K562 (cell line): Measurements from ENCODE around the gene USB1. TPM values are rescaled to one million over a fixed set of nuclear protein-coding genes. Genes with fewer than 3 reads are reported as not detected.

Experiments
- BCL6 ChIP-seq: fragments of 250-450 bp; sonication (Bioruptor Pico); IDR thresholded peaks from 2 replicates; pipeline ENCODE4 v1.4.0; 2020
- BDP1 ChIP-seq: IDR thresholded peaks from 3 replicates; pipeline ENCODE4 v1.6.1; 2011; ENCODE audit not compliant: insufficient read length, insufficient read depth
- KLF10 ChIP-seq: fragments of 250-450 bp; sonication (Bioruptor Pico); IDR thresholded peaks from 2 replicates; pipeline ENCODE4 v1.6.1; 2021; ENCODE audit warnings: matching md5 sums
- PURB ChIP-seq: sonication (generic); formaldehyde crosslinking; IDR thresholded peaks from 2 replicates; pipeline ENCODE4 v1.9.0; 2021; ENCODE audit warnings: low read depth, mild to moderate bottlenecking, missing genetic modification reagents
- RAD21 ChIP-seq, 2 experiments: fragments of 250-450 bp in 1 of 2; fragments of 450-650 bp in 1 of 2; sonication (Bioruptor Pico) in 1 of 2; formaldehyde crosslinking in 1 of 2; IDR thresholded peaks in 1 of 2; conservative IDR thresholded peaks in 1 of 2; 2 replicates each; pipeline versions ENCODE4 v1.4.0 to v1.8.0; 2020 to 2022; ENCODE audit warnings: mild to moderate bottlenecking in 2 of 2, moderate library complexity in 1 of 2
- RBBP5 ChIP-seq: fragments of 200-600 bp; sonication (generic); IDR thresholded peaks from 2 replicates; pipeline ENCODE4 v1.6.1; 2012; ENCODE audit warnings: borderline replicate concordance, mild to moderate bottlenecking, low read length, control low read depth, inconsistent platforms; ENCODE audit not compliant: insufficient read depth, poor library complexity, severe bottlenecking
- TAF1 ChIP-seq: IDR thresholded peaks from 2 replicates; pipeline ENCODE4 v1.6.1; 2011; ENCODE audit warnings: mild to moderate bottlenecking, low read length, moderate library complexity; ENCODE audit not compliant: insufficient read depth, control insufficient read depth, severe bottlenecking; ENCODE audit errors: extremely low read depth
- ZFP1 ChIP-seq: fragments of 450-650 bp; formaldehyde crosslinking; IDR thresholded peaks from 2 replicates; pipeline ENCODE4 v1.4.0; 2020; ENCODE audit warnings: mild to moderate bottlenecking, mixed read lengths
- ZNF507 ChIP-seq: conservative IDR thresholded peaks from 2 replicates; pipeline ENCODE4 v1.6.1; 2017; ENCODE audit warnings: missing genetic modification characterization, missing compliant biosample characterization
- ZNF583 ChIP-seq: fragments of 250-450 bp; sonication (Bioruptor Pico); IDR thresholded peaks from 2 replicates; pipeline ENCODE4 v1.4.0; 2020
- polyA plus RNA-seq, 8 experiments: library from polyadenylated mRNA; depleted of rRNA in 4 of 8; stranded (reverse) in 5 of 8; unstranded in 3 of 8; fragments of >200 nt; fragmentation: Nextera tagmentation in 2 of 8; fragmentation: Illumina TruSeq in 1 of 8; extraction: Ambion mirVana in 2 of 8; extraction: Trizol in 1 of 8; gene quantifications; 2 replicates each; pipeline versions ENCODE4 v1.2.1 to v1.2.3, GENCODE V29; 2011 to 2014; ENCODE audit warnings: inconsistent platforms in 1 of 8, missing spikeins in 1 of 8
- total RNA-seq, 7 experiments: library from RNA; depleted of rRNA in 6 of 7; stranded (reverse); fragments of >200 nt in 6 of 7; fragmentation: Illumina TruSeq in 2 of 7; extraction: Trizol in 2 of 7; gene quantifications; 2 replicates each; pipeline versions ENCODE4 v1.2.1 to v1.2.3, GENCODE V29; 2011 to 2021; ENCODE audit warnings: low replicate concordance in 1 of 7
- TF ChIP-seq, protein P1 (sequence below): fragments of 450-650 bp; IDR thresholded peaks from 2 replicates; pipeline ENCODE4 v1.6.1; 2018; ENCODE audit not compliant: partially characterized antibody
- TF ChIP-seq, protein P2 (sequence below), 2 experiments: fragments of 450-650 bp; conservative IDR thresholded peaks; 2 replicates each; pipeline ENCODE4 v1.6.1; 2017; ENCODE audit warnings: mild to moderate bottlenecking in 2 of 2, moderate library complexity in 2 of 2
- TF ChIP-seq, protein P3 (sequence below): fragments of 150-350 bp; IDR thresholded peaks from 2 replicates; pipeline ENCODE4 v1.6.1; 2014; ENCODE audit warnings: low read depth, mild to moderate bottlenecking, low read length, borderline replicate concordance
- TF ChIP-seq, protein P4 (sequence below): sonication (generic); formaldehyde crosslinking; IDR thresholded peaks from 2 replicates; pipeline ENCODE4 v1.8.1; 2023; ENCODE audit warnings: mild to moderate bottlenecking, missing genetic modification reagents
- TF ChIP-seq, protein P5 (sequence below): fragments of 250-450 bp; sonication (Bioruptor Pico); IDR thresholded peaks from 2 replicates; pipeline ENCODE4 v1.5.0; 2021

Gene USB1
- total and polyA plus RNA-seq, 9 of the 15 experiments (the other 6 are each of a cell fraction or from before 2014, with no cell fraction given), result 11.6 to 73.6 (median 19.4) TPM

DNA sequence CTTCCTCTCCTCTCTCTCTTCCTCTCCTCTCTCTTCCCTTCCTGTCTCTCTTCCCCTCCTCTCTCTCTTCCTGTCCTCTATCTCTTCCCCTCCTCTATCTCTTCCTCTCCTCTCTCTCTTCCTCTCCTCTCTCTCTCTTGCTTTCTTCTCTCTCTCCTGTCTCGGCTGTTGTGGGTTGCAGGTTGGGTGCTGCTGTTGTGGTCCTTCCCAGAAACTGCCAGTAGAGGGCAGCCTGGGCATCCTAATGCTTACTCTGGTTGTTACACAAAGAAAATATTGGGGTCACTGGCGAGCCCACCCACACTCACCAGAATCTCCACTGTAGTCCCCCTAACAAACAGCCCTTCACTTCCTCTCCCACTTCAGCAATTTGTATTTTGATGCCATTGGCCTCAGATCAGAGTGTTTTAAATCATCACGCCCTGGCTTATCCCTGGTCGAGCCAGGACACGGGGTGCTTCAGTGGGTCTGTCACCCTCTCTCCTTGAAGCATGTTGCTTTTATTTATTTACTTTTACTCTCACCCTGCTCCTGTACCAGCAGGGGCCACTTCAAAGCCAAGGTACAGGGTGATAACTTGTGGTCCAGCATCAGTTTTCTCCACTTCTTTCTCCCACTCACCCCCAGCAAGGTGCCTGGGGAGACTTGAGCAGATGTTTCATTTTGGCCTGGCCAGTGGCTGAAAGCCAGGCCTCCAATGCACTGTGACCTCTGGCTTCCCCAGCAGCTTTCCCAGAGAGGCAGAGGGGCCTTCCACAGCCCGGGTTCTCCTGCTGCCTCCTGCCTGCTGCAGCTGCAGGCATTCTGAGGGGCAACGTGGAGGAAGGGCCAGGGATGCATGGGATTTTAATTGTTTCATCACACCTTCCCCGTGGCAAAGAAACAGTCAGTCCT is 19.7 kb downstream of the USB1 start (continued):
- TF ChIP-seq BCL6 (CRISPR knock-in tag), result no peak
- TF ChIP-seq ZFP1 (CRISPR knock-in tag), result no peak
- TF ChIP-seq ZNF583 (CRISPR knock-in tag), result no peak
- TF ChIP-seq, protein P1, sequence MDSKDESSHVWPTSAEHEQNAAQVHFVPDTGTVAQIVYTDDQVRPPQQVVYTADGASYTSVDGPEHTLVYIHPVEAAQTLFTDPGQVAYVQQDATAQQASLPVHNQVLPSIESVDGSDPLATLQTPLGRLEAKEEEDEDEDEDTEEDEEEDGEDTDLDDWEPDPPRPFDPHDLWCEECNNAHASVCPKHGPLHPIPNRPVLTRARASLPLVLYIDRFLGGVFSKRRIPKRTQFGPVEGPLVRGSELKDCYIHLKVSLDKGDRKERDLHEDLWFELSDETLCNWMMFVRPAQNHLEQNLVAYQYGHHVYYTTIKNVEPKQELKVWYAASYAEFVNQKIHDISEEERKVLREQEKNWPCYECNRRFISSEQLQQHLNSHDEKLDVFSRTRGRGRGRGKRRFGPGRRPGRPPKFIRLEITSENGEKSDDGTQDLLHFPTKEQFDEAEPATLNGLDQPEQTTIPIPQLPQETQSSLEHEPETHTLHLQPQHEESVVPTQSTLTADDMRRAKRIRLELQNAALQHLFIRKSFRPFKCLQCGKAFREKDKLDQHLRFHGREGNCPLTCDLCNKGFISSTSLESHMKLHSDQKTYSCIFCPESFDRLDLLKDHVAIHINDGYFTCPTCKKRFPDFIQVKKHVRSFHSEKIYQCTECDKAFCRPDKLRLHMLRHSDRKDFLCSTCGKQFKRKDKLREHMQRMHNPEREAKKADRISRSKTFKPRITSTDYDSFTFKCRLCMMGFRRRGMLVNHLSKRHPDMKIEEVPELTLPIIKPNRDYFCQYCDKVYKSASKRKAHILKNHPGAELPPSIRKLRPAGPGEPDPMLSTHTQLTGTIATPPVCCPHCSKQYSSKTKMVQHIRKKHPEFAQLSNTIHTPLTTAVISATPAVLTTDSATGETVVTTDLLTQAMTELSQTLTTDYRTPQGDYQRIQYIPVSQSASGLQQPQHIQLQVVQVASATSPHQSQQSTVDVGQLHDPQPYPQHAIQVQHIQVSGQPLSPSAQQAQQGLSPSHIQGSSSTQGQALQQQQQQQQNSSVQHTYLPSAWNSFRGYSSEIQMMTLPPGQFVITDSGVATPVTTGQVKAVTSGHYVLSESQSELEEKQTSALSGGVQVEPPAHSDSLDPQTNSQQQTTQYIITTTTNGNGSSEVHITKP, result no peak
- TF ChIP-seq RAD21 (CRISPR knock-in tag; conservative IDR thresholded peaks at IDR 0.05 in 1 of 2, IDR thresholded peaks at IDR 0.05 in 1 of 2), result peak; percentile 82 to 90
- TF ChIP-seq PURB, result no peak
- TF ChIP-seq, protein P2, sequence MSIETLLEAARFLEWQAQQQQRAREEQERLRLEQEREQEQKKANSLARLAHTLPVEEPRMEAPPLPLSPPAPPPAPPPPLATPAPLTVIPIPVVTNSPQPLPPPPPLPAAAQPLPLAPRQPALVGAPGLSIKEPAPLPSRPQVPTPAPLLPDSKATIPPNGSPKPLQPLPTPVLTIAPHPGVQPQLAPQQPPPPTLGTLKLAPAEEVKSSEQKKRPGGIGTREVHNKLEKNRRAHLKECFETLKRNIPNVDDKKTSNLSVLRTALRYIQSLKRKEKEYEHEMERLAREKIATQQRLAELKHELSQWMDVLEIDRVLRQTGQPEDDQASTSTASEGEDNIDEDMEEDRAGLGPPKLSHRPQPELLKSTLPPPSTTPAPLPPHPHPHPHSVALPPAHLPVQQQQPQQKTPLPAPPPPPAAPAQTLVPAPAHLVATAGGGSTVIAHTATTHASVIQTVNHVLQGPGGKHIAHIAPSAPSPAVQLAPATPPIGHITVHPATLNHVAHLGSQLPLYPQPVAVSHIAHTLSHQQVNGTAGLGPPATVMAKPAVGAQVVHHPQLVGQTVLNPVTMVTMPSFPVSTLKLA (conservative IDR thresholded peaks at IDR 0.05), result 0 out of 4 replicates have a peak, but pooled peaks of 1 of the 2 experiments have one; percentile 27
- no peak for TF ChIP-seq TAF1
- TF ChIP-seq, protein P3, sequence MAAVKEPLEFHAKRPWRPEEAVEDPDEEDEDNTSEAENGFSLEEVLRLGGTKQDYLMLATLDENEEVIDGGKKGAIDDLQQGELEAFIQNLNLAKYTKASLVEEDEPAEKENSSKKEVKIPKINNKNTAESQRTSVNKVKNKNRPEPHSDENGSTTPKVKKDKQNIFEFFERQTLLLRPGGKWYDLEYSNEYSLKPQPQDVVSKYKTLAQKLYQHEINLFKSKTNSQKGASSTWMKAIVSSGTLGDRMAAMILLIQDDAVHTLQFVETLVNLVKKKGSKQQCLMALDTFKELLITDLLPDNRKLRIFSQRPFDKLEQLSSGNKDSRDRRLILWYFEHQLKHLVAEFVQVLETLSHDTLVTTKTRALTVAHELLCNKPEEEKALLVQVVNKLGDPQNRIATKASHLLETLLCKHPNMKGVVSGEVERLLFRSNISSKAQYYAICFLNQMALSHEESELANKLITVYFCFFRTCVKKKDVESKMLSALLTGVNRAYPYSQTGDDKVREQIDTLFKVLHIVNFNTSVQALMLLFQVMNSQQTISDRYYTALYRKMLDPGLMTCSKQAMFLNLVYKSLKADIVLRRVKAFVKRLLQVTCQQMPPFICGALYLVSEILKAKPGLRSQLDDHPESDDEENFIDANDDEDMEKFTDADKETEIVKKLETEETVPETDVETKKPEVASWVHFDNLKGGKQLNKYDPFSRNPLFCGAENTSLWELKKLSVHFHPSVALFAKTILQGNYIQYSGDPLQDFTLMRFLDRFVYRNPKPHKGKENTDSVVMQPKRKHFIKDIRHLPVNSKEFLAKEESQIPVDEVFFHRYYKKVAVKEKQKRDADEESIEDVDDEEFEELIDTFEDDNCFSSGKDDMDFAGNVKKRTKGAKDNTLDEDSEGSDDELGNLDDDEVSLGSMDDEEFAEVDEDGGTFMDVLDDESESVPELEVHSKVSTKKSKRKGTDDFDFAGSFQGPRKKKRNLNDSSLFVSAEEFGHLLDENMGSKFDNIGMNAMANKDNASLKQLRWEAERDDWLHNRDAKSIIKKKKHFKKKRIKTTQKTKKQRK, result no peak
- TF ChIP-seq, protein P4, sequence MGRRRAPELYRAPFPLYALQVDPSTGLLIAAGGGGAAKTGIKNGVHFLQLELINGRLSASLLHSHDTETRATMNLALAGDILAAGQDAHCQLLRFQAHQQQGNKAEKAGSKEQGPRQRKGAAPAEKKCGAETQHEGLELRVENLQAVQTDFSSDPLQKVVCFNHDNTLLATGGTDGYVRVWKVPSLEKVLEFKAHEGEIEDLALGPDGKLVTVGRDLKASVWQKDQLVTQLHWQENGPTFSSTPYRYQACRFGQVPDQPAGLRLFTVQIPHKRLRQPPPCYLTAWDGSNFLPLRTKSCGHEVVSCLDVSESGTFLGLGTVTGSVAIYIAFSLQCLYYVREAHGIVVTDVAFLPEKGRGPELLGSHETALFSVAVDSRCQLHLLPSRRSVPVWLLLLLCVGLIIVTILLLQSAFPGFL (CRISPR knock-in tag), result no peak
- TF ChIP-seq RBBP5, result no peak
- no peak for TF ChIP-seq ZNF507 (tag)
- TF ChIP-seq BDP1, result no peak
- TF ChIP-seq, protein P5, sequence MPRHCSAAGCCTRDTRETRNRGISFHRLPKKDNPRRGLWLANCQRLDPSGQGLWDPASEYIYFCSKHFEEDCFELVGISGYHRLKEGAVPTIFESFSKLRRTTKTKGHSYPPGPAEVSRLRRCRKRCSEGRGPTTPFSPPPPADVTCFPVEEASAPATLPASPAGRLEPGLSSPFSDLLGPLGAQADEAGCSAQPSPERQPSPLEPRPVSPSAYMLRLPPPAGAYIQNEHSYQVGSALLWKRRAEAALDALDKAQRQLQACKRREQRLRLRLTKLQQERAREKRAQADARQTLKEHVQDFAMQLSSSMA (CRISPR knock-in tag), result no peak
- no peak for TF ChIP-seq KLF10 (CRISPR knock-in tag)
